Smooth muscle cell (in vitro differentiated cells): Measurements from ENCODE around the gene PRKN. TPM values are rescaled to one million over a fixed set of nuclear protein-coding genes. Genes with fewer than 3 reads are reported as not detected.
A peak's percentile ranks its signal among the peaks of the same experiment; 100 is the strongest.

Experiments used
- DNase-seq: peaks from one replicate; lab custom pipeline; 2025; ENCODE audit not compliant: unreplicated experiment; lab: John Stamatoyannopoulos, UW
- H2AFZ ChIP-seq: fragments of 200-600 bp; sonication (generic); 2 replicates; pipeline ENCODE4 v1.6.0; 2016; ENCODE audit warnings: antibody characterized with exemption, low read depth, mild to moderate bottlenecking
- H3F3A ChIP-seq: fragments of 200-600 bp; sonication (generic); 2 replicates; pipeline ENCODE4 v1.6.0; 2017; ENCODE audit warnings: antibody characterized with exemption, low read depth
- H3K27ac ChIP-seq: fragments of 200-600 bp; sonication (generic); 2 replicates; pipeline ENCODE4 v1.5.1; 2016; ENCODE audit warnings: low read depth, mild to moderate bottlenecking
- H3K27me3 ChIP-seq: fragments of 200-600 bp; sonication (generic); 2 replicates; pipeline ENCODE4 v1.6.1; 2016; ENCODE audit warnings: low read depth, mild to moderate bottlenecking
- H3K36me3 ChIP-seq: fragments of 200-600 bp; sonication (generic); 2 replicates; pipeline ENCODE4 v1.5.1; 2016; ENCODE audit warnings: low read depth
- H3K4me1 ChIP-seq: fragments of 200-600 bp; sonication (generic); 2 replicates; pipeline ENCODE4 v1.5.1; 2016; ENCODE audit warnings: low read depth
- H3K4me2 ChIP-seq: fragments of 200-600 bp; sonication (generic); 2 replicates; pipeline ENCODE4 v1.6.0; 2016; ENCODE audit warnings: mild to moderate bottlenecking
- H3K4me3 ChIP-seq: fragments of 200-600 bp; sonication (generic); 2 replicates; pipeline ENCODE4 v1.5.1; 2016; ENCODE audit warnings: mild to moderate bottlenecking
- H3K79me2 ChIP-seq: fragments of 200-600 bp; sonication (generic); 2 replicates; pipeline ENCODE4 v1.6.0; 2016; ENCODE audit warnings: low read depth, mild to moderate bottlenecking
- H3K9ac ChIP-seq: fragments of 200-600 bp; sonication (generic); 2 replicates; pipeline ENCODE4 v1.6.0; 2016; ENCODE audit warnings: low read depth
- H3K9me3 ChIP-seq: fragments of 200-600 bp; sonication (generic); replicated peaks from 2 replicates; pipeline ENCODE4 v1.5.1; 2016; ENCODE audit warnings: low read depth
- H4K20me1 ChIP-seq: fragments of 200-600 bp; sonication (generic); 2 replicates; pipeline ENCODE4 v1.6.0; 2016; ENCODE audit warnings: low read depth
- WGBS: methylation state at CpG from one replicate; pipeline ENCODE4 v1.1.7; 2016; ENCODE audit warnings: low lambda C conversion rate; 5-methylcytosine and 5-hydroxymethylcytosine counted together
- polyA plus RNA-seq: library from polyadenylated mRNA; unstranded; fragments of >200 nt; fragmentation: Nextera tagmentation; extraction: Ambion mirVana; gene quantifications from 2 replicates; pipeline ENCODE4 v1.2.1, GENCODE V29; 2016
- total RNA-seq: library from RNA; depleted of rRNA; stranded (reverse); fragments of >200 nt; gene quantifications from 2 replicates; pipeline ENCODE4 v1.2.3, GENCODE V29; 2014
- TF ChIP-seq, protein P1 (sequence below): fragments of 200-600 bp; sonication (generic); IDR thresholded peaks from 2 replicates; pipeline ENCODE4 v1.5.1; 2017; ENCODE audit warnings: borderline replicate concordance, mild to moderate bottlenecking, antibody characterized with exemption; ENCODE audit not compliant: insufficient read depth, poor library complexity, severe bottlenecking

Gene PRKN
- total and polyA plus RNA-seq, 2 experiments from 2014 or later = 0.81 to 5.1 TPM

DNA sequence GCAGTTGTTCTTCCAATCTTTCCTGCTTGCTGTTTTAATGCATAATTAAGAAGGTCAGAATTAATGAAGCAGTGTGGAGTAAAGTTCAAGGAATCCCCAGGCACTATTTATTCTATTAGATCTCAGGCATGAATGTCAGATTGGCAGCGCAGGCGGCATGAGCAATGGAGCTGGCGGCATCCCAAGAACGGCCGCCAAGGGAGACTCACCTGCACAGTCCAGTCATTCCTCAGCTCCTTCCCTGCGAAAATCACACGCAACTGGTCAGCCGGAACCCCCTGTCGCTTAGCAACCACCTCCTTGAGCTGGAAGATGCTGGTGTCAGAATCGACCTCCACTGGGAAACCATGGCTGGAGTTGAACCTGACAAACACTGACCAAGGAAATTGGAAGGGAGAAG, 284.5 kb downstream of the PRKN start:
- no peaks in the 10 kb centered on the region for H3K79me2 ChIP-seq
- H3K27me3 ChIP-seq = no peaks in the 10 kb centered on the region
- H3K9me3 ChIP-seq = no peaks in the 10 kb centered on the region
- no peaks in the 10 kb centered on the region for H3K36me3 ChIP-seq
- no peak overlapping the region for H3K4me3 ChIP-seq
- 86% methylated on average over 10 of the region's 10 CpGs for WGBS
- no peaks in the 10 kb centered on the region for H3K4me1 ChIP-seq
- H3F3A ChIP-seq = no peaks in the 10 kb centered on the region
- no peak overlapping the region for H3K4me2 ChIP-seq
- H3K27ac ChIP-seq = no peak overlapping the region
- no peaks in the 10 kb centered on the region for H4K20me1 ChIP-seq
- TF ChIP-seq, protein P1, sequence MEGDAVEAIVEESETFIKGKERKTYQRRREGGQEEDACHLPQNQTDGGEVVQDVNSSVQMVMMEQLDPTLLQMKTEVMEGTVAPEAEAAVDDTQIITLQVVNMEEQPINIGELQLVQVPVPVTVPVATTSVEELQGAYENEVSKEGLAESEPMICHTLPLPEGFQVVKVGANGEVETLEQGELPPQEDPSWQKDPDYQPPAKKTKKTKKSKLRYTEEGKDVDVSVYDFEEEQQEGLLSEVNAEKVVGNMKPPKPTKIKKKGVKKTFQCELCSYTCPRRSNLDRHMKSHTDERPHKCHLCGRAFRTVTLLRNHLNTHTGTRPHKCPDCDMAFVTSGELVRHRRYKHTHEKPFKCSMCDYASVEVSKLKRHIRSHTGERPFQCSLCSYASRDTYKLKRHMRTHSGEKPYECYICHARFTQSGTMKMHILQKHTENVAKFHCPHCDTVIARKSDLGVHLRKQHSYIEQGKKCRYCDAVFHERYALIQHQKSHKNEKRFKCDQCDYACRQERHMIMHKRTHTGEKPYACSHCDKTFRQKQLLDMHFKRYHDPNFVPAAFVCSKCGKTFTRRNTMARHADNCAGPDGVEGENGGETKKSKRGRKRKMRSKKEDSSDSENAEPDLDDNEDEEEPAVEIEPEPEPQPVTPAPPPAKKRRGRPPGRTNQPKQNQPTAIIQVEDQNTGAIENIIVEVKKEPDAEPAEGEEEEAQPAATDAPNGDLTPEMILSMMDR = no peak
- H2AFZ ChIP-seq = no peak overlapping the region
- DNase-seq = no peak
- no peak overlapping the region for H3K9ac ChIP-seq

DNA sequence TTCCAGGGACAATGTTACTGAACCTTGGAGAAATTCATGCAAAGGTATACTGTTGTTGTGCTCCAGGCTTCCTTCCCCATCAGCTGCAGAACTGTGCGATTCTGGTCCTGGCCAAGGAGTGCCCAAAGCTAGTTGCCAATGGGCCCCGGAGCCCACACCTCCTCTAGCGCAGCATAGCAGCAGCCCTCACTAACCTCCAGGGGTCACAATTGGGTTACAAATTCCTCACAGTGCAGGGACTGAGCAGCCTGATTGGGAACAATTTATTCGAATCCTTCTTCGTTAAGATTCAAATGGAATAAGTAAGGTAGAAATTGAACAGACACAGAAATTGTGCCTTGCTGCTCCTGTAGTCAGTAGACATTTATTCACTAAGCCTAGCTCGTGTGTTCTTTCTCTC, 284.9 kb downstream of the PRKN start:
- no peaks in the 10 kb centered on the region for H4K20me1 ChIP-seq
- no peaks in the 10 kb centered on the region for H3K9me3 ChIP-seq
- no peak overlapping the region for H3K4me3 ChIP-seq
- H3K79me2 ChIP-seq = no peaks in the 10 kb centered on the region
- TF ChIP-seq, protein P1 = peak; percentile 29
- H3K27ac ChIP-seq = no peak overlapping the region
- DNase-seq = no peak
- H3K9ac ChIP-seq = no peak overlapping the region
- no peak overlapping the region for H3K4me2 ChIP-seq
- no peaks in the 10 kb centered on the region for H3K36me3 ChIP-seq
- H2AFZ ChIP-seq = no peak overlapping the region
- no peaks in the 10 kb centered on the region for H3F3A ChIP-seq
- WGBS = 47% methylated on average over 6 of the region's 6 CpGs
- no peaks in the 10 kb centered on the region for H3K4me1 ChIP-seq
- no peaks in the 10 kb centered on the region for H3K27me3 ChIP-seq

DNA sequence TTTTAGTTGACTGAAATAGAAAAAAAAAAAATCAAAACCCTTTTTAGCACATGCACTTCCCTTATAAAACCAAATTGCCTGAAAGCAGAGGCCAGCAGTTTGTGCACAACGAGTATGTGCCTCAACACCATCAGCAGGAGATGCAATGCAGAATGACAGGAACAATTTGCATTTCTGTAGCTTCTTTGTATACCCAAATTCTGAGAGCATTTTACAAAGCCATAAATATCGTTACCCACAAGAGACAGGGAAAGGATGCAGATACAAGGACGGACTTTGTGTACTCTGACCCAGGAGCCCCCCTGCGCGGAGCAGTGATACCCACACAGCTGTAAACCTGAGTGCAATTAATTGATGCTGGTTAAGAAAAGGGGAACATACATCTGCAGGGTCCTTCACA, 285.6 kb downstream of the PRKN start:
- H3K27ac ChIP-seq = no peak overlapping the region
- H3K9ac ChIP-seq = no peak overlapping the region
- no peaks in the 10 kb centered on the region for H3F3A ChIP-seq
- no peak for DNase-seq
- H3K4me3 ChIP-seq = no peak overlapping the region
- H3K36me3 ChIP-seq = no peaks in the 10 kb centered on the region
- H3K27me3 ChIP-seq = no peaks in the 10 kb centered on the region
- no peaks in the 10 kb centered on the region for H3K79me2 ChIP-seq
- TF ChIP-seq, protein P1 = no peak
- no peaks in the 10 kb centered on the region for H3K4me1 ChIP-seq
- no peak overlapping the region for H3K4me2 ChIP-seq
- no peaks in the 10 kb centered on the region for H3K9me3 ChIP-seq
- WGBS = 81% methylated on average over 5 of the region's 5 CpGs
- no peak overlapping the region for H2AFZ ChIP-seq
- no peaks in the 10 kb centered on the region for H4K20me1 ChIP-seq

DNA sequence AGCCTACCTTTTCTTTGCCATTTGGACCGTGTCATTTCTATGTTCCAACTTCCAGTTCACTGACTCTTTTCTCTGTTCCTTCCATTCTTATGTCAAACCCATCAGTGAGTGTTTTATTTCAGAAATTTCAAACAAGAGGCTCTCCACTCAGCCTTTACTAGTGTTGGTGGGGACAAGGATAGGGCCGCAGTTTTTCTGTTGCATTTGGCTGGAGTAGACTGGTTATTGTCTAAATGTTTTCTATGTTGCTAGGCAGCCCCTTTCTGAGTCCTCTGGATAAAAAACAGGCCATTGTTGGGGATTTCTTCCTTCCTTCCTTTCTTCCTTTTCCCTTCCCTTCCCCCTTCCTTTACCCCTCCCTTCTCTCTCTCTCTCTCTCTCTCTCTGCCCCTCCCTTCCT, 288.6 kb downstream of the PRKN start:
- H3K79me2 ChIP-seq = no peaks in the 10 kb centered on the region
- no peak overlapping the region for H3K9ac ChIP-seq
- H3K9me3 ChIP-seq = no peaks in the 10 kb centered on the region
- H2AFZ ChIP-seq = no peak overlapping the region
- H3K27ac ChIP-seq = no peak overlapping the region
- H3K4me1 ChIP-seq = no peaks in the 10 kb centered on the region
- TF ChIP-seq, protein P1 = no peak
- no peak overlapping the region for H3K4me2 ChIP-seq
- H3F3A ChIP-seq = no peaks in the 10 kb centered on the region
- no peak for DNase-seq
- no peaks in the 10 kb centered on the region for H3K27me3 ChIP-seq
- H3K36me3 ChIP-seq = no peaks in the 10 kb centered on the region
- H3K4me3 ChIP-seq = no peak overlapping the region
- no peaks in the 10 kb centered on the region for H4K20me1 ChIP-seq
- WGBS = 93% methylated on average over 2 of the region's 2 CpGs
